T follicular helper cell (primary cell): ENCODE results near the gene HSD17B8.

Experiments used
- DNase-seq: peaks from one replicate; pipeline ENCODE4 v3.0.0-alpha.2; 2020; ENCODE audit warnings: low read depth

The HSD17B8 gene

GRCh38 chr6:33241968-33242367 lies 37.5 kb downstream of the HSD17B8 start:
- DNase-seq, result no peak

- DNase-seq, result no peak
Measured at GRCh38 chr6:33243476-33243875, 39.0 kb downstream of the HSD17B8 start.

GRCh38 chr6:33247977-33248642 lies 43.7 kb downstream of the HSD17B8 start:
- peak; percentile 83 for DNase-seq

- DNase-seq, result no peak
Measured at GRCh38 chr6:33248643-33248931, 44.1 kb downstream of the HSD17B8 start.

GRCh38 chr6:33248932-33249731 lies 44.7 kb downstream of the HSD17B8 start:
- DNase-seq, result peak; percentile 92

GRCh38 chr6:33249732-33250630 lies 45.5 kb downstream of the HSD17B8 start:
- DNase-seq, result no peak

- DNase-seq, result no peak
Measured at GRCh38 chr6:33250731-33251130, 46.3 kb downstream of the HSD17B8 start.

GRCh38 chr6:33251395-33252012 lies 47.0 kb downstream of the HSD17B8 start:
- DNase-seq, result no peak

- DNase-seq, result no peak
Measured at GRCh38 chr6:33252759-33253158, 48.3 kb downstream of the HSD17B8 start.

- DNase-seq, result no peak
Measured at GRCh38 chr6:33254591-33254990, 50.1 kb downstream of the HSD17B8 start.
